ENCODE results near the gene LPCAT2. TPM values are rescaled to one million over a fixed set of nuclear protein-coding genes. Genes with fewer than 3 reads are reported as not detected.

Gene LPCAT2
- total and polyA plus RNA-seq, 2 experiments from 2014 or later: 7.8 to 23.8 TPM

- TF ChIP-seq ZNF462 (CRISPR knock-in tag; IDR thresholded peaks at IDR 0.05): no peak
- TF ChIP-seq STAT1 (IDR thresholded peaks at IDR 0.05; ENCODE audit: unreplicated experiment): no peak
- TF ChIP-seq EZH2phosphoT487 (IDR thresholded peaks at IDR 0.05; ENCODE audit: unreplicated experiment): no peak
These were observed 18.6 kb upstream of the LPCAT2 start (continued) for GRCh38 chr16:55490301-55490700.

DNA sequence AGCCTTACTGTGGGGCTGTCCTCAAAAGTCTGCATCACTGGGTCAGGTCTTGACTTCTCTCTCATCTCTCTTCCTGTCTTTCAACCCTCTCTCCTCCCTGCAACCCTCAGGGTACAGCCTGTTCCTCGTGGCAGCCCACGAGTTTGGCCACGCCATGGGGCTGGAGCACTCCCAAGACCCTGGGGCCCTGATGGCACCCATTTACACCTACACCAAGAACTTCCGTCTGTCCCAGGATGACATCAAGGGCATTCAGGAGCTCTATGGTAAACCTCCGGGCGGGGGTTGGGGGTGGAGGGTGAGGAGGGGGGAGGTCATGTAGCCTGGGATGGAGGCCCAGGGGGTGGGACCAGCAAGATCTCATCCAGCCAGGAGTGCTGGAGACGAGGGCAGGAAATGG, 17.2 kb upstream of the LPCAT2 start:
- peaks cover 7% of the 10 kb centered on the region for H3K27me3 Mint-ChIP-seq (ENCODE audit: insufficient read depth, low read depth, poor library complexity)
- ATAC-seq: no peak
- H3K4me1 ChIP-seq (ENCODE audit: insufficient read depth): peaks cover 8% of the 10 kb centered on the region
- no peaks in the 10 kb centered on the region for H3F3A ChIP-seq (replicated peaks; ENCODE audit: low read depth)
- no peaks in the 10 kb centered on the region for H3K9me3 Mint-ChIP-seq
- H3K79me2 ChIP-seq (replicated peaks; ENCODE audit: insufficient read depth): no peaks in the 10 kb centered on the region
- H3K27ac Mint-ChIP-seq: no peak overlapping the region
- H4K20me1 ChIP-seq (replicated peaks; ENCODE audit: insufficient read depth): no peaks in the 10 kb centered on the region; the same call in 1 of the 2 replicates
- H3K9me2 ChIP-seq (ENCODE audit: insufficient read depth): no peaks in the 10 kb centered on the region
- no peak for DNase-seq (ENCODE audit: low spot score)
- no peak overlapping the region for H3K4me3 Mint-ChIP-seq
- no peak overlapping the region for H3K27ac ChIP-seq (ENCODE audit: low read depth)
- H3K4me1 Mint-ChIP-seq: peaks cover 18% of the 10 kb centered on the region; the same call in 2 of the 3 replicates
- H3K4me2 ChIP-seq: no peak overlapping the region
- no peaks in the 10 kb centered on the region for H3K27me3 ChIP-seq (ENCODE audit: insufficient read depth)
- no peak overlapping the region for H3K4me3 ChIP-seq
- H3K36me3 ChIP-seq (ENCODE audit: insufficient read depth): no peaks in the 10 kb centered on the region
- no peak overlapping the region for H2AFZ ChIP-seq
- H3K36me3 Mint-ChIP-seq (ENCODE audit: low read depth): peaks cover 26% of the 10 kb centered on the region
- TF ChIP-seq NANOG (IDR thresholded peaks at IDR 0.05; ENCODE audit: borderline replicate concordance) (no peak), EZH2 (IDR thresholded peaks at IDR 0.05; ENCODE audit: low read depth, unreplicated experiment) (no peak), CTCF (conservative IDR thresholded peaks at IDR 0.05; ENCODE audit: low read depth in 2 of 2) (no peak), ZNF462 (CRISPR knock-in tag; IDR thresholded peaks at IDR 0.05) (no peak), CREB1 (CRISPR knock-in tag; IDR thresholded peaks at IDR 0.05; ENCODE audit: low read depth) (no peak), JUNB (IDR thresholded peaks at IDR 0.05; ENCODE audit: unreplicated experiment) (no peak), STAT1 (IDR thresholded peaks at IDR 0.05; ENCODE audit: unreplicated experiment) (no peak)
